K562 (cell line): ENCODE measurements around the gene DPPA2. TPM values are rescaled to one million over a fixed set of nuclear protein-coding genes. Genes with fewer than 3 reads are reported as not detected.

Experiments used
- HLTF ChIP-seq: fragments of 450-650 bp; IDR thresholded peaks from 2 replicates; pipeline ENCODE4 v1.6.1; 2016
- HMGN3 ChIP-seq: IDR thresholded peaks from 2 replicates; pipeline ENCODE4 v1.6.1; 2011; ENCODE audit warnings: borderline replicate concordance, low read depth, mild to moderate bottlenecking, mixed read lengths, low read length; ENCODE audit not compliant: insufficient read length; ENCODE audit errors: extremely low read depth
- NCOA4 ChIP-seq: fragments of 450-650 bp; IDR thresholded peaks from 2 replicates; pipeline ENCODE4 v1.6.1; 2018; ENCODE audit warnings: mild to moderate bottlenecking; ENCODE audit not compliant: partially characterized antibody
- REST ChIP-seq, 2 experiments: fragments of 450-650 bp; formaldehyde crosslinking in 1 of 2; IDR thresholded peaks; 2 replicates each; pipeline versions ENCODE4 v1.4.0 to v1.6.1; 2014 to 2020; ENCODE audit warnings: mild to moderate bottlenecking in 2 of 2, borderline replicate concordance in 1 of 2, low read depth in 1 of 2
- VEZF1 ChIP-seq: fragments of 200-800 bp; sonication (Bioruptor generic); IDR thresholded peaks from 2 replicates; pipeline ENCODE4 v1.6.1; 2017; ENCODE audit warnings: missing genetic modification characterization, missing compliant biosample characterization
- ZFPM2 ChIP-seq: fragments of 250-450 bp; sonication (Bioruptor Pico); IDR thresholded peaks from 2 replicates; pipeline ENCODE4 v1.5.1; 2022; ENCODE audit warnings: mild to moderate bottlenecking
- ZNF184 ChIP-seq: sonication (generic); formaldehyde crosslinking; IDR thresholded peaks from 2 replicates; pipeline ENCODE4 v1.5.0; 2020; ENCODE audit warnings: missing genetic modification reagents
- ZNF318 ChIP-seq, 2 experiments: fragments of 450-650 bp; IDR thresholded peaks; 2 replicates each; pipeline ENCODE4 v1.6.1; 2016; ENCODE audit warnings: mild to moderate bottlenecking in 2 of 2, borderline replicate concordance in 1 of 2, low read depth in 1 of 2, moderate library complexity in 1 of 2
- polyA plus RNA-seq, 8 experiments: library from polyadenylated mRNA; depleted of rRNA in 4 of 8; stranded (reverse) in 5 of 8; unstranded in 3 of 8; fragments of >200 nt; fragmentation: Nextera tagmentation in 2 of 8; fragmentation: Illumina TruSeq in 1 of 8; extraction: Ambion mirVana in 2 of 8; extraction: Trizol in 1 of 8; gene quantifications; 2 replicates each; pipeline versions ENCODE4 v1.2.1 to v1.2.3, GENCODE V29; 2011 to 2014; ENCODE audit warnings: inconsistent platforms in 1 of 8, missing spikeins in 1 of 8
- total RNA-seq, 7 experiments: library from RNA; depleted of rRNA in 6 of 7; stranded (reverse); fragments of >200 nt in 6 of 7; fragmentation: Illumina TruSeq in 2 of 7; extraction: Trizol in 2 of 7; gene quantifications; 2 replicates each; pipeline versions ENCODE4 v1.2.1 to v1.2.3, GENCODE V29; 2011 to 2021; ENCODE audit warnings: low replicate concordance in 1 of 7

The DPPA2 gene
- total and polyA plus RNA-seq, 9 of the 15 experiments (the other 6 are each of a cell fraction or from before 2014, with no cell fraction given) = 0.04 TPM; not detected in 8

GRCh38 chr3:109275702-109276293 lies 40.5 kb downstream of the DPPA2 start (continued):
- TF ChIP-seq REST (IDR thresholded peaks at IDR 0.05; ENCODE audit: borderline replicate concordance) = peak; percentile 50; the same call in 1 of the 2 replicates
- no peak for TF ChIP-seq REST (CRISPR knock-in tag; IDR thresholded peaks at IDR 0.05; ENCODE audit: low read depth)
- no peak for TF ChIP-seq HLTF
- TF ChIP-seq NCOA4 = no peak
- TF ChIP-seq ZNF184 (CRISPR knock-in tag) = no peak
- TF ChIP-seq HMGN3 = no peak
- no peak for TF ChIP-seq ZFPM2 (CRISPR knock-in tag)
- no peak for TF ChIP-seq ZNF318 (IDR thresholded peaks at IDR 0.05; ENCODE audit: borderline replicate concordance in 1 of 2, low read depth in 1 of 2)
- no peak for TF ChIP-seq VEZF1
